ENCODE measurements around the gene KPTN.

The KPTN gene

DNA sequence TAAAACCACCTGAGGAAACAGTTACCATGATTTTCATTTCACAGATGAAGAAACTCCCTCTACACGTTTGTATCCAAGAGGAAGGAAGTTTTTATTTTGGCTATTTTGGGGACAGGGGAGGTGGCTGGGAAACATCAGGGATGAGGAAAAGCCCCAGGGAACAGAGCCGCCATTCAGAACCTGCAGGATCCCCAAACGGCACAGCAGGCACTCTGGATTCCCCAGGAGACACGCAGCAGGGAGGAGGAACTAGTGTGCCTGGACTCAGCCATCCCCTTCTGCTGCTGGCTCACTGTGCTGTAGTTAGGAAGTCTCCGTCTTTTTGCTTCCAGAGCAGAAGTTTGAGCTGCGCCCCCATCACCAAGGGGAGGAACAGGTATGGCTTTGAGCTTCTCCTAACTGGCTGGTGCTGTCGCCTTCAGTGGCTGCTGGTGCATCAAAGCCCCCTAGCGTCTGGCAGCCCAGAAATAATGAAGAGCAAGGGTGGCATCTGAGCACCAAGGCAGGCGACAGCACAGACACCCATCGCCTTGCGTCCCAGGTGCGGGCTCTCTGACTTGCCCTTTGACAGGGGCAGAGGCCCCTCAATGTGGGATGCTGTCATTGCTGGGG is 26.6 kb upstream of the KPTN start:
- DNase-seq, result no peak
- in situ Hi-C loops (cut with HindIII; ENCODE audit: low pct_ligation_motif_present, low pct_unique_long_range_greater_than_20kb, low sequenced_read_pairs), result no loop called here

DNA sequence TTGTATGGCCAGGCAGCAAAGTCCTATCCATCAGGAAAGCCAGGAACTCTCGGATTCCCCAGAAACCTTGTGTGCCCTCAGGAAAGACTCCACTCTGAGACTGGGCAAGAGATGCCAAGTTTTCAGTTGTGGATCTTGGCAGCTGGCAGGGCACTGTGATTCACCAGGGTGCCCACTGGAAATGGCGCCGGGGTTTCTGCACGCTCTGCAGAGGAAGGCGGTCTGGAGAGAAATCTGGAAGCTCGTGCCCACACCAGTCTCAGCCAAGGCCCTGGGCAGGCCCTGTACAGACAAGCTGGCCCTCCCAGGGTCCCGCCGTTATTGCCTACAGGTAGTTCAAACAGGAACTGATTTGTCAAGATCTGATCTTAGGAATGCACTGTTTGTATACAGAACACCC is 26.0 kb upstream of the KPTN start:
- in situ Hi-C loops (cut with HindIII; ENCODE audit: low pct_ligation_motif_present, low pct_unique_long_range_greater_than_20kb, low sequenced_read_pairs), result no loop called here
- no peak for DNase-seq

DNA sequence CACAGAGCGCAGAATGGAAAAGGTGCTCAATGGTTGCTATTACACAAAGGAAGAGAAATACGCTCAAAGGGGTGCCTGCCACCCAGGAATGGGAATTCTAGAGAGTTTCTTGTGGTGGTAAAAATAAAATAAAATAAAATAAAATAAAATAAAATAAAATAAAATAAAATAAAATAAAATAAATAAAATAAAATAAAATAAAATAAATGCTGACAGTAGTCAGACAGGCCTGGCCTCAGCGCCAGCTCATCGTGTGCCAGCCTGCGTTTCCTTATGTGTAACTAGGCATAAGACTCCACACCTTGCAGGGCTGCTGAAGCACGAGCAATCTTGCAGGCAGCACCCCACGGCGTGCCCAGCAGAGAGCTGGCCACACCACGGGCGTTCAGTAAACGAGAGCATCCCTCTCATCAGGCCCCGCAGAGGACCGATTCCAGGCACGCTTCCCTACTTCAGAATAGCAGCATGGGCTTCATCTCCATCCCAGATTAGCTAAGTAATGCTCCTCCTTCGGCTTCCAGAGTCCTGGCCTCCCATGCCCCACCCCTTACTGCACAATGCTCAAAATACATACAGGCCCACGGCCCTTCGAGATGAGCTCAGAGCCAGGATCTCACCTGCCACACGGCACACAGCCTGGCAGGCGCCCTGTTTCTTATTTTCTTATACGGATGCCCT is 25.3 kb upstream of the KPTN start:
- DNase-seq, result no peak
- in situ Hi-C loops (cut with HindIII; ENCODE audit: low pct_ligation_motif_present, low pct_unique_long_range_greater_than_20kb, low sequenced_read_pairs), result no loop called here

GRCh38 chr19:47508721-47509120 is 24.7 kb upstream of the KPTN start:
- in situ Hi-C loops (cut with HindIII; ENCODE audit: low pct_ligation_motif_present, low pct_unique_long_range_greater_than_20kb, low sequenced_read_pairs), result no loop called here
- DNase-seq, result no peak

DNA sequence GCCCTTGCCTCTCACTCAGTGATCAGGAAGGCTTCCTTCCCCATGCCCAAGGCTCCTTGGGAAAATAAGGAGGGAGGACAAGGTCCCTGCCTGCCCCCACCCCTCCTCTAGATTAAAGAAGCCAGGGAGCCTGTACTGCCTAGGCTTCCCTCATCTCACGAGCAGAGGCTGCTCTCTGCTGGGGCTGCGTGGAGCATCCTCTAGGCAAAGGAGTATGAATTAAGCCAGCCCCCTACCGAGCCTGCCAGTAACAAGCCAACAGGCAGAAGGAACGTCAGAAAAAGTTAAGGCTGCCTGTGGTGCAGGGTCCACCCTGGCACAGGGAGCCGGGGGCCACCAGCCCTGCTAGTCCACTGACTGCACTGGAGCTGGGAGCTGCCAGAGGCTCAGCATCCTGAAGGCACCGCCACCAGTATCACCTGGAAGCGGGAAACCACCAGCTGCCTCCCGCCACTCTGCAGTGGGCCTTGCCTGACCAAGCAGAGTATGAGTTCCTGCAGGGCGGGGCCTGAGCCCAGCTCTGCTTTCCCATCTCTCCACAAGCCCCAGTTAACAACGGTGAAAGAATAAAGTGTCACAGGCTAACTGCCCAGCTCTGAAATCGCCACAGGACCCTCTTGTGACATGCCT is 24.0 kb upstream of the KPTN start:
- no peak for DNase-seq
- in situ Hi-C loops (cut with HindIII; ENCODE audit: low pct_ligation_motif_present, low pct_unique_long_range_greater_than_20kb, low sequenced_read_pairs), result no loop called here

DNA sequence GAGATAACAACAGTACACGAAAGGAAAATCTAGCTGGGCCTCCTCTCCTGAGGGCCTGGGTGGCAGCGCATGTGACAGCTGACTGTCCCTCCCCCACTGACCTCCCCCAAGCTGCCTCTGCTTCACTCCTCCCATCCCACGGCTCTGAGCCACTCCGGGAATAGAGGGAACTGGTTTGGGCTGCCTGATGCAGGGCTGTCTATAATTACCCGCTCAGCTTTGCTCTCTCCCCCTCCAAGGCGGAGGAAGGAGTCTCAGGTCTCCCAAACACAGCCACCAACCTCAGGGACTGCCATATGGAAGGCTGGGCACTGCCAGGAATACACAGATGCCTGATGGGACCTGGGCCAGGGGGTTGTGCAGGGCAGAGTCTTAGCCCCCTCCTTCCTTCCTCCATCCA is 23.0 kb upstream of the KPTN start:
- in situ Hi-C loops (cut with HindIII; ENCODE audit: low pct_ligation_motif_present, low pct_unique_long_range_greater_than_20kb, low sequenced_read_pairs), result no loop called here
- no peak for DNase-seq

DNA sequence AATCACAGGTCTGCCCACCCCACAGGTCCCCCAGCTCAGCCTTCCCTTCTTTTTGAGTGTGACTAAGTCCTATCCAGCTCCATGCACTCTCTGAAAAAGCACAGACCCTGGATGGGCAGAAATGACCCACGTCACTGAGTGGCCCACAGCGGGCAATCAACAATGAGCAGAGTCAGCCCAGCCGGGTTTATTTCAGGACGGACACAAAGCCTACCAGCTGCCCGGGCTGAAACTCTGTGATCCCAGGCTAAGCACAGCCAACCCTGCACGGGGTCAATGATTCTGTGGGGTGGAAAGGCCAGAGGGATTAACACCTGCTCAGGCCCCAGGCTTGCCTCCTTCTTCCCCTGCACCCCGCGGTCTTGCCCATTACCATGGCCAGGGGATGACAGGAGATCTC is 22.4 kb upstream of the KPTN start:
- in situ Hi-C loops (cut with HindIII; ENCODE audit: low pct_ligation_motif_present, low pct_unique_long_range_greater_than_20kb, low sequenced_read_pairs), result no loop called here
- no peak for DNase-seq

GRCh38 chr19:47505506-47505905 is 21.5 kb upstream of the KPTN start:
- DNase-seq, result no peak
- in situ Hi-C loops (cut with HindIII; ENCODE audit: low pct_ligation_motif_present, low pct_unique_long_range_greater_than_20kb, low sequenced_read_pairs), result no loop called here

DNA sequence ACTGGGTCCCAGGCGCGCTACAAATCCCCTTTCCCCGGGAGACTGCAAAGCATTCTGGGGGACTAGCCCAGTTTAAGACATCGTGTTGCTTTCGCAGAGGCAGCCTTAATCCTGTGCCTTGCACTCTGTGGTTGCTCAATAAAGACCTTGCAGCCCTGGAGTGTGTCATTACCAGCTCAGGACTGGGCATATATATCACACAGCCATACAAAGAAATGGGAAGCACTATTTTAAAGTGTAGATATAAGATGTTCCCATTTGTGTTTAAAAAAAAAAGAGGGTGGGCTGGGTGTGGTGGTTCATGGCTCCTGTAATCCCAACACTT is 19.8 kb upstream of the KPTN start:
- no peak for DNase-seq
- in situ Hi-C loops (cut with HindIII; ENCODE audit: low pct_ligation_motif_present, low pct_unique_long_range_greater_than_20kb, low sequenced_read_pairs), result no loop called here

GRCh38 chr19:47503130-47503825 is 19.3 kb upstream of the KPTN start:
- in situ Hi-C loops (cut with HindIII; ENCODE audit: low pct_ligation_motif_present, low pct_unique_long_range_greater_than_20kb, low sequenced_read_pairs), result no loop called here
- no peak for DNase-seq

- no peak for DNase-seq
- in situ Hi-C loops (cut with HindIII; ENCODE audit: low pct_ligation_motif_present, low pct_unique_long_range_greater_than_20kb, low sequenced_read_pairs), result no loop called here
Measured at GRCh38 chr19:47499863-47500830, 16.1 kb upstream of the KPTN start.

GRCh38 chr19:47499371-47499770 is 15.4 kb upstream of the KPTN start:
- DNase-seq, result no peak
- in situ Hi-C loops (cut with HindIII; ENCODE audit: low pct_ligation_motif_present, low pct_unique_long_range_greater_than_20kb, low sequenced_read_pairs), result no loop called here

DNA sequence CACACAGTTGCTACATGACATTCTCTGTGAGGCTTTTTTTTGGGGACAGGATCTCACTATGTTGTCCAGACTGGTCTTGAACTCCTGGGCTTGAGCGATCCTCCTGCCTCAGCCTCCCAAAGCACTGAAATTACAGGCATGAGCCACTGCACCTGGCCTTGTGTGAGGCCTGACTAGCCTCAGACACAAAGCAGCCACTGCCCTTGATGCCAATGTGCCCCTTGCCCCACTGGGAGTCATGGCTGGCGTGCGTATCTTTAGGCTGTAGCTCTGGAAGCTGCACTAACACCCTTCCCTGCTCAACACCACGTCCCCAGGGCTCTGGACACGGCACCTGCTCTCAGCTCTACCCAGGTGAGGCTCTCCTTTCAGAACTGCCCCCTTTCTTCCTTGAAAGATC is 14.5 kb upstream of the KPTN start:
- in situ Hi-C loops (cut with HindIII; ENCODE audit: low pct_ligation_motif_present, low pct_unique_long_range_greater_than_20kb, low sequenced_read_pairs), result no loop called here
- no peak for DNase-seq

DNA sequence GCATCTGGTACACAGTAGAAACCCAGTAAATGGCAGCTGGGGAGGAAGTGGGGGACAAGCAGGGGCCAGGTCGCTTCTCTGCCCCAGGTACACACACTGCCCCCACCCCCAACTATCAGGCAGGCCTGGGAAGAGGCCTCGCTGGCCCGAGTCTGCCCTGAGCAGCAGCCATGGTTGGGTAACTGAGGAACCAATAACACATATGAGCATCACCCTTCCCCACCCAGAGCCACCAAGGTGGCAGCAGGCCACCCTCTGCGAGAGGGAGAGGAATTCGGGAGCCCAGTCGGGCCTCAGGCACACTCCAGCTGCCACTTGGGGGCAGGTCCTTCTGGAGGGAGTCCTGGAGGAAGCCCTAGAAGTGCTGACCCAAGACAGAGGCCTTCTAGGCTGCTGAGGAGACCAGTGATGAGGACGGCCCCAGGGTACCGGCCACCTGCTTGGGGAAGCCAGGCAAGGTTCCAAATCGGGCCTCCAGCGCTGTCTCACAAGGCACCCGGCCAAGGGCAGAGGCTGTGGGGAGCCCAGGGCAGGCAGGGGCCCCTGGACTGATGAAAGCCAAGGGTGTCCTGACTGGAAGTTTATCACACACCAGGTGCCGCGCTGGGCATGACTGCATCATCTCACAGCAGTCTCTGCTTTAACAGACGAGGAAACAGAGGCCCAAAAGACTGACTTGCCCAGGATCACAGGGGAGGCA is 14.0 kb upstream of the KPTN start:
- in situ Hi-C loops (cut with HindIII; ENCODE audit: low pct_ligation_motif_present, low pct_unique_long_range_greater_than_20kb, low sequenced_read_pairs), result no loop called here
- DNase-seq, result no peak

DNA sequence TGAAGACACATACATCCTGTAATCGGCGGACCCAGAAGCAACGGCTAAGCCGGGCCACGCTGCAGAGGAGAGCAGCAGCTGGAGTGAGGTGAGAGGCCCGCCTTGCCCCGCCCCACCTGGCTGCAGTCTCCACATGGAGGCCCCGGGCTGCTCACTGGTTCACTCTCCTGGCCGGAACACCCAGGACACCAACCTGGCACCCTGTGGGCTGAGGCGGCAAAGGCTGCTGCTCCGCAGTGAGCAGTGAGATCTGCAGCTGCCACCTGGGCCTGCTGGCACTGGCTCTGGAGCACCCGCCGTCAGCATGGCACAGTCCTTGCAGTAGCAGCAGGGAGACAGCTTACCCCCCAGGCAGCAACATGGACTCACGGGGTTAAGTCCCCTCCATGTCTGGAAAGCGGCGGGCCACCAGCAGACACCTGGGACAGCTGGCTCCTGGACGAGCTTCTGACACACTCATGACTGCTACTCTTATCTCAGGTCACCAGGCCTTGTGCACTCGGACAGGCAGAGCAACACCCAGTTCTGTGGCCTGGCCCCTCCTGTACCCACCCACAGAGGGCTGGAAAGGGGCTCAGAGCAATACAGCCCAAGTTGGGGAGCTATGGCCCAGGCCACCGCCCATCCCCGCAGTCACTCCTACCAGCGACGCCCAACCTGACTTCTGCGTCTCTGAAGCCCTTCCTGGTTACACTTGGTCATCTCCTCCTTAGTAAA is 13.2 kb upstream of the KPTN start:
- no peak for DNase-seq
- in situ Hi-C loops (cut with HindIII; ENCODE audit: low pct_ligation_motif_present, low pct_unique_long_range_greater_than_20kb, low sequenced_read_pairs), result no loop called here

DNA sequence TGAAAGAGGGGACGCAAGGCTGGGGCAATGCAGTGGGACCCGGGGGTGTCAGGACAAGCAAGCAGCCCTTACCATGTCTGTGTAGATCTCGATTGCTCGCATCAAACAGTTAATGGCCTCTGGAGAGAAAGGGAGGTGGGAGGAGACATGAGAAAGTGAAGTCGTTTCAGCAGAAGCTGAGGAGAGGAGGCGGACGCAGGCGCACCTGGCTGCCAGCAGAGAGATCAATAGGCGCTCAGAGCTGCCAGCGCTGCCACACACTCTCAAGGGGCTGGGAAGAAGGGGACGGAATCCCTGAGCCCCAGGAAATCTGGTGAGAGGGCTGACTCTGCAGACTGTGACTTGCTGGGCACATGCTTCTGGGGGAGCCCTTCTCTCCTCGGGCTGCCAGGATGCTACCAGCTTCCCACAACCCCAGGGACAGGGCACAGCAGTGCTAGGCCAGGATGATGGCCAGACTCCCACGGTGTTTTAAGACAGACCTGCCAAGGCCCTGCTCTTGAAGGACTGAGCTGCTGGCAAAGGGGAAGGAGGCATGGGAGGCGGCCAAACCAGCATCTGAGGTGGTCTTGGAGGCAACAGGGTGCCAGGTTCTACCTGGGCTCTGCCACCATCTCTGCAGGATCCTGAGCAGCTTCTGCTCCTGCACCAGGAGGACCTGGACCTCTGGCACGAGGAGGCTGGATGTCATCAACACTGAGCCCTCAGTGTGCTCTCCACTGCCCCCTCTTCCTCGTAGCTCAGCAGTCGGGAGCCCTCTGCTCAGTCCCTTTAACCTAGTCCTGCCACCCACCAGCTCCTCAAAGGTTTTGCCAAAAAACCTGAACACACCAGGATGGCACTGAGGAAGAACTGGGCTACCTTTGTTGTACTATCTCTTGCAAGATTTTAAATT is 11.7 kb upstream of the KPTN start:
- DNase-seq, result no peak
- in situ Hi-C loops (cut with HindIII; ENCODE audit: low pct_ligation_motif_present, low pct_unique_long_range_greater_than_20kb, low sequenced_read_pairs), result no loop called here

GRCh38 chr19:47494729-47495128 is 10.7 kb upstream of the KPTN start:
- DNase-seq, result no peak
- in situ Hi-C loops (cut with HindIII; ENCODE audit: low pct_ligation_motif_present, low pct_unique_long_range_greater_than_20kb, low sequenced_read_pairs), result no loop called here

All from ACHN (cell line).